Sigmoid colon (tissue), 7 donors: ENCODE results near the gene ZNF506. TPM values are rescaled to one million over a fixed set of nuclear protein-coding genes. Genes with fewer than 3 reads are reported as not detected.
"Not testable (repeated sequence)": the region's sequence is repeated elsewhere in the genome, so short reads cannot be mapped to it uniquely, and the experiment has no call there.

ENCODE experiments used
- DNase-seq: peaks from one replicate; pipeline ENCODE4 v3.0.0-alpha.2; 2019
- H3K27ac ChIP-seq, 4 donors: fragments of 200-600 bp; sonication (generic); one replicate each; pipeline ENCODE4 v1.5.1; 2016 to 2019; ENCODE audit warnings: mild to moderate bottlenecking in 1 of 4
- H3K27me3 ChIP-seq, 3 donors: fragments of 200-600 bp; sonication (generic); one replicate each; pipeline ENCODE4 v1.5.1; 2019; ENCODE audit warnings: mild to moderate bottlenecking in 1 of 3
- H3K36me3 ChIP-seq, 4 donors: fragments of 200-600 bp; sonication (generic); one replicate each; pipeline ENCODE4 v1.5.1; 2016 to 2019
- H3K4me1 ChIP-seq, 4 donors: fragments of 200-600 bp; sonication (generic); one replicate each; pipeline ENCODE4 v1.5.1; 2017 to 2019
- H3K4me3 ChIP-seq, 4 donors: fragments of 200-600 bp; sonication (generic); one replicate each; pipeline ENCODE4 v1.5.1; 2017 to 2019; ENCODE audit warnings: mild to moderate bottlenecking in 2 of 4, moderate library complexity in 1 of 4
- H3K9me3 ChIP-seq, 4 donors: fragments of 200-600 bp in 3 of 4; sonication (generic) in 3 of 4; one replicate each; pipeline versions ENCODE4 v1.5.1 to v1.6.1; 2013 to 2019
- CTCF ChIP-seq, 4 experiments: fragments of 450-650 bp in 3 of 4; fragments of 200-600 bp in 1 of 4; IDR thresholded peaks; one replicate each; pipeline ENCODE4 v1.5.1; 2016 to 2019; ENCODE audit warnings: antibody characterized with exemption in 4 of 4, mild to moderate bottlenecking in 3 of 4, moderate library complexity in 2 of 4
- EP300 ChIP-seq, 4 donors: sonication (generic); formaldehyde crosslinking; IDR thresholded peaks; one replicate each; pipeline ENCODE4 v1.6.1; 2017; ENCODE audit warnings: antibody characterized with exemption in 4 of 4
- POLR2A ChIP-seq, 2 donors: fragments of 450-650 bp; IDR thresholded peaks; one replicate each; pipeline ENCODE4 v1.6.1; 2016; ENCODE audit warnings: antibody characterized with exemption in 2 of 2, mild to moderate bottlenecking in 2 of 2, moderate library complexity in 2 of 2
- POLR2AphosphoS5 ChIP-seq, 4 donors: sonication (generic); formaldehyde crosslinking; IDR thresholded peaks; one replicate each; pipeline ENCODE4 v1.6.1; 2017; ENCODE audit warnings: antibody characterized with exemption in 4 of 4
- WGBS, 2 donors: extraction: QIAGEN DNeasy Blood & Tissue Kit; methylation state at CpG; one replicate each; pipeline ENCODE4 v1.1.7; 2013; 5-methylcytosine and 5-hydroxymethylcytosine counted together
- intact Hi-C: fragments of 100-400 bp; cut with DNase I; formaldehyde crosslinking; loops from one replicate; pipeline ENCODE4 v1.15.1; 2023
- polyA plus RNA-seq, 3 donors: library from polyadenylated mRNA; stranded (reverse); fragments of 200-250 nt; gene quantifications; one replicate each; pipeline ENCODE4 v1.2.3, GENCODE V29; 2013
- total RNA-seq, 4 donors: library from RNA; depleted of rRNA; stranded (reverse); fragments of >200 nt; gene quantifications; one replicate each; pipeline ENCODE4 v1.1.0, GENCODE V29; 2016
- donor health status: healthy with polysubstance abuse.
- donor health status: Bipolar disorder and iron deficiency.
- donor health status: healthy.

The ZNF506 gene
- total and polyA plus RNA-seq, 7 donors: 2.4 to 45.7 (median 21.9) TPM

- peaks cover 0 to 30% (median 12%) of the 10 kb centered on the region in 4 donors for H3K4me1 ChIP-seq
- DNase-seq: no peak
- no peak overlapping the region for H3K27ac ChIP-seq
- peaks cover 0 to 7% (median 0%) of the 10 kb centered on the region in 4 donors for H3K36me3 ChIP-seq
- intact Hi-C loops: no loop called here
- TF ChIP-seq EP300 (IDR thresholded peaks at IDR 0.05): no peak
- no peak overlapping the region for H3K4me3 ChIP-seq
- no peaks in the 10 kb centered on the region for H3K27me3 ChIP-seq
- H3K9me3 ChIP-seq: no peaks in the 10 kb centered on the region
- 76 to 93% methylated on average over 3 of the region's 3 CpGs for WGBS, 2 donors
These were observed 4.2 kb downstream of the ZNF506 start for GRCh38 chr19:19817357-19817756.

GRCh38 chr19:19816679-19817078 is 4.9 kb downstream of the ZNF506 start:
- intact Hi-C loops: no loop called here
- no peak for TF ChIP-seq POLR2AphosphoS5 (IDR thresholded peaks at IDR 0.05)
- TF ChIP-seq CTCF (IDR thresholded peaks at IDR 0.05): no peak
- no peak for TF ChIP-seq EP300 (IDR thresholded peaks at IDR 0.05)
- WGBS, 2 donors: 90 to 91% methylated on average over 9 of the region's 9 CpGs
- Histone ChIP-seq H3K27ac (no peak overlapping the region), H3K27me3 (no peaks in the 10 kb centered on the region), H3K4me1 (peaks cover 0 to 25% (median 10%) of the 10 kb centered on the region in 4 donors), H3K4me3 (no peak overlapping the region), H3K9me3 (peaks cover 0 to 3% (median 0%) of the 10 kb centered on the region in 4 donors), H3K36me3 (peaks cover 0 to 7% (median 0%) of the 10 kb centered on the region in 4 donors)
- DNase-seq: no peak

- DNase-seq, H3K27ac ChIP-seq, H3K4me3 ChIP-seq, H3K27me3 ChIP-seq, H3K4me1 ChIP-seq, H3K36me3 ChIP-seq, intact Hi-C loops, H3K9me3 ChIP-seq: not testable (repeated sequence)
- 94 to 99% methylated on average over 1 of the region's 1 CpG for WGBS, 2 donors
These were observed 9.6 kb downstream of the ZNF506 start for GRCh38 chr19:19811999-19812398.

- H3K36me3 ChIP-seq: peaks cover 0 to 60% (median 3%) of the 10 kb centered on the region in 4 donors
- intact Hi-C loops: no loop called here
- DNase-seq: no peak
- no peak overlapping the region for H3K4me3 ChIP-seq
- no peaks in the 10 kb centered on the region for H3K9me3 ChIP-seq
- H3K4me1 ChIP-seq: no peaks in the 10 kb centered on the region
- no peak for TF ChIP-seq POLR2AphosphoS5 (IDR thresholded peaks at IDR 0.05)
- TF ChIP-seq POLR2A (IDR thresholded peaks at IDR 0.05): no peak
- TF ChIP-seq EP300 (IDR thresholded peaks at IDR 0.05): no peak
- TF ChIP-seq CTCF (IDR thresholded peaks at IDR 0.05): no peak
- WGBS, 2 donors: 85 to 96% methylated on average over 1 of the region's 1 CpG
- H3K27me3 ChIP-seq: no peaks in the 10 kb centered on the region
- H3K27ac ChIP-seq: no peak overlapping the region
These were observed 16.1 kb downstream of the ZNF506 start for GRCh38 chr19:19805480-19805879.

GRCh38 chr19:19788015-19788414 is 33.5 kb downstream of the ZNF506 start:
- no peaks in the 10 kb centered on the region for H3K4me1 ChIP-seq
- TF ChIP-seq POLR2A (IDR thresholded peaks at IDR 0.05) (no peak), CTCF (IDR thresholded peaks at IDR 0.05) (no peak), POLR2AphosphoS5 (IDR thresholded peaks at IDR 0.05) (no peak), EP300 (IDR thresholded peaks at IDR 0.05) (no peak)
- no peak overlapping the region for H3K27ac ChIP-seq
- 93 to 96% methylated on average over 1 of the region's 1 CpG for WGBS, 2 donors
- H3K4me3 ChIP-seq: no peak overlapping the region
- H3K36me3 ChIP-seq: peaks cover 10 to 68% (median 22%) of the 10 kb centered on the region in 4 donors
- intact Hi-C loops: no loop called here
- DNase-seq: no peak
- H3K27me3 ChIP-seq: no peaks in the 10 kb centered on the region
- no peaks in the 10 kb centered on the region for H3K9me3 ChIP-seq

- H3K36me3 ChIP-seq: peaks cover 0 to 42% (median 4%) of the 10 kb centered on the region in 4 donors
These were observed 36.1 kb downstream of the ZNF506 start for GRCh38 chr19:19785476-19785875.

More at GRCh38 chr19:19785476-19785875, 36.1 kb downstream of the ZNF506 start:
- H3K27ac ChIP-seq, H3K4me3 ChIP-seq, H3K9me3 ChIP-seq, intact Hi-C loops, H3K4me1 ChIP-seq, DNase-seq, H3K27me3 ChIP-seq: not testable (repeated sequence)
- 97 to 98% methylated on average over 19 of the region's 19 CpGs for WGBS, 2 donors
